Measurements from ENCODE around the gene THRA.
"Not testable (repeated sequence)": the region's sequence is repeated elsewhere in the genome, so short reads cannot be mapped to it uniquely, and the experiment has no call there.

Gene THRA

GRCh38 chr17:40121181-40122135, 58.7 kb downstream of the THRA start, which contains the start of gene MSL1:
TSS of gene MSL1 (plus strand) at chr17:40121971. CDS start at chr17:40122613, 642 bp downstream.
- peak; percentile 84 for DNase-seq

GRCh38 chr17:40122136-40122998, 59.6 kb downstream of the THRA start:
- DNase-seq: no peak

DNA sequence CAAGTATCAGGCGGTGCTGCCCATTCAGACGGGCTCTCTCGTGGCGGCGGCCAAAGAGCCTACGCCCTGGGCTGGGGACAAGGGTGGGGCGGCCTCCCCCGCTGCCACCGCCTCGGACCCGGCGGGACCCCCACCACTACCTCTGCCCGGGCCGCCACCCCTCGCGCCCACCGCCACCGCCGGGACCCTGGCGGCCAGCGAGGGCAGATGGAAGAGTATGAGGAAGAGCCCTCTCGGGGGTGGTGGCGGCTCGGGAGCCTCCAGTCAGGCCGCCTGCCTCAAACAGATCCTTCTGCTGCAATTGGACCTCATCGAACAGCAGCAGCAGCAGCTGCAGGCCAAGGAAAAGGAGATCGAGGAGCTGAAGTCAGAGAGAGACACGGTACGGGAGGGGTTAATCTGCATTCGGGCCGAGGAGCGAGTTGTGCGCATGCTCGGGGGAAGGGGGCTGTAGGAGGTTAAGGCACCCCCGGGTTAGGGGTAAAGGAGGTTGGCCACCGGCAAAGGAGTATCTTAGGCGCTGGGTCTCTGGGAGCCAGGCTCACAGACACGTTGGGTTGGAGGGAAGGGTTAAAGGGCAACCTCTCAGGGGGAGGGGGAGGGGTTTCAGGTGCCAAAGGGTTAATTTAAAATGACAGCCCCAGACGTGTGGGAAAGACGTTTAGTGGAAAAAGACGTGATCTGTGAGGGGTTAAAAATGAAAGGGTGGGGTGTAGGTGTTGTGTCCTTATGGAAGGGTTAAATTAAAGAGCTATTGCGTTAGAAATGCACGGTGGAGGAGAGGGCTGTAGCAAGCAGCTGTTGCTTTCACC, 60.4 kb downstream of the THRA start:
- DNase-seq: peak; percentile 54

DNA sequence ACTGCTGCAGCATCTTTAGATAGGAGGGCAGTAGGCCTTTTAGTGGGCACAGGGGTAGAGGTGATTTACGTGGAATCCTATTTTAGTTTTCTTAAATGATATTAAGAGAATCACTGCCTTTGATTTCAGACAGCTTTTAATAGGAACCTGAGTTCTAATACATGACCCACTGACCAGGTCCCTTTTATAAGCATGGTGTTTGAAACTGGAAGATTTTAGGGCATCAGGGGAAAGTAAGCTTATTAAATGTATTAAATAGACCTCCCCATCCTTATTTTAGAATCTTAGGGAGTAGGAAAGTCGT, 61.0 kb downstream of the THRA start:
- DNase-seq: no peak

GRCh38 chr17:40124279-40125141, 61.7 kb downstream of the THRA start:
- no peak for DNase-seq

- DNase-seq: no peak
Measured at GRCh38 chr17:40129498-40129897, 66.7 kb downstream of the THRA start.

- DNase-seq: no peak
Measured at GRCh38 chr17:40130352-40131042, 67.7 kb downstream of the THRA start.

GRCh38 chr17:40134184-40134583, 71.4 kb downstream of the THRA start:
- no peak for DNase-seq

- no peak for DNase-seq
Measured at GRCh38 chr17:40135817-40136216, 73.1 kb downstream of the THRA start.

DNA sequence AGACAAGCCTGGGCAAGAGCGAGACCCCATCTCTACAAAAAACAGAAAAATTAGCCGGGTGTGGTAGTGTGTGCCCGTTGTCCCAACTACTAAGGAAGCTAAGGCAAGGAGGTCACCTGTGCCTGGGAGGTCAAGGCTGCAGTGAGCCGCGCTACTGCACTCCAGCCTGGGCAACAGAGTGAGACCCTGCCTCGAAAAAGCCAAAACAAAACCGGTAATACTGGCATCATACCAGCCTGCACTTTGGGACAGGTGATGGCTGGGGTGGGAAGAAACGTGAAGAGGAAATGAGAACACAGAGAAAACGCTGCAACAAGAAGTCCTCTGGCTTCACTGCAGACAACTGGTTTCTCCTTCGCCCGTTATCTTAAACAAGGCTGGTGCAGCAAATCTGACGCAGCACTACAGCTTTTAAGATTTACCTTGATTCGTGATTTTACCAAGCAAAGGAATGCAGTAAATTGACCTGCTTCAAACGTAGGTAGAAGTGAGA, 76.8 kb downstream of the THRA start:
- DNase-seq: no peak

DNA sequence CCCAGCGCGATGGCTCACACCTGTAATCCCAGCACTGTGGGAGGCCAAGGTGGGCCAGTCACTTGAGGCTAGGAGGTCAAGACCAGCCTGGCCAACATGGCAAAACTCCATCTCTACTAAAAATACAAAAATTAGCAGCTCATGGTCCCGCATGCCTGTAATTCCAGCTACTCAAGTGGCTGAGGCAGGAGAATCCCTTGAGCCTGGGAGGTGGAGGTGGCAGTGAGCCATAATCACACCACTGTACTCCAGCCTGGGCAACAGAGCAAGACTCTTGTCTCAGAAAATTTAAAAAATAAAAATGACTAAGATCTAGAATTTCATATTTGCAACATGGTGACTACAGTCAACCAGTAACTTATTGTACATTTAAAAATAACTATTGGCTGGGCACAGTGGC, 80.4 kb downstream of the THRA start:
- DNase-seq: not testable (repeated sequence)

All from stimulated activated CD4-positive, alpha-beta T cell treated with anti-CD3 and anti-CD28 coated beads, Interleukin-1b, Interleukin-23, amount 100 ng/mL, for 48 hours (primary cell).